ENCODE results near the gene ATP10B. TPM values are rescaled to one million over a fixed set of nuclear protein-coding genes. Genes with fewer than 3 reads are reported as not detected.

The ATP10B gene
- total RNA-seq, 1 donor = not detected

- no peaks in the 10 kb centered on the region for H3K9me3 ChIP-seq (ENCODE audit: low read depth, low read length)
- H3K4me3 ChIP-seq (ENCODE audit: insufficient read depth, low read length) = no peak overlapping the region
- H3K27me3 ChIP-seq (ENCODE audit: insufficient read depth, low read length) = no peaks in the 10 kb centered on the region
- no peak for DNase-seq (ENCODE audit: insufficient read length, low spot score, missing footprints)
- no peak overlapping the region for H2AFZ ChIP-seq (ENCODE audit: low read length)
- no peak overlapping the region for H3K4me2 ChIP-seq (ENCODE audit: insufficient read depth, low read length)
- no peaks in the 10 kb centered on the region for H3K4me1 ChIP-seq (ENCODE audit: insufficient read depth, low read length)
- no peaks in the 10 kb centered on the region for H3K36me3 ChIP-seq (ENCODE audit: insufficient read depth, low read length)
- TF ChIP-seq CTCF (IDR thresholded peaks at IDR 0.05; ENCODE audit: extremely low read depth, low read depth, low read length) = peak; percentile 35
- H4K20me1 ChIP-seq (ENCODE audit: insufficient read depth, low read length) = no peaks in the 10 kb centered on the region
- no peak overlapping the region for H3K27ac ChIP-seq (ENCODE audit: low read depth, low read length)
- H3K79me2 ChIP-seq (ENCODE audit: insufficient read depth, low read length) = no peaks in the 10 kb centered on the region
Observed at GRCh38 chr5:160787240-160787639, 64.8 kb downstream of the ATP10B start.

- no peak overlapping the region for H3K4me2 ChIP-seq (ENCODE audit: insufficient read depth, low read length)
- H3K4me3 ChIP-seq (ENCODE audit: insufficient read depth, low read length) = no peak overlapping the region
- H3K4me1 ChIP-seq (ENCODE audit: insufficient read depth, low read length) = no peaks in the 10 kb centered on the region
- H3K79me2 ChIP-seq (ENCODE audit: insufficient read depth, low read length) = no peaks in the 10 kb centered on the region
- no peaks in the 10 kb centered on the region for H3K9me3 ChIP-seq (ENCODE audit: low read depth, low read length)
- H4K20me1 ChIP-seq (ENCODE audit: insufficient read depth, low read length) = no peaks in the 10 kb centered on the region
- no peaks in the 10 kb centered on the region for H3K27me3 ChIP-seq (ENCODE audit: insufficient read depth, low read length)
- H3K36me3 ChIP-seq (ENCODE audit: insufficient read depth, low read length) = no peaks in the 10 kb centered on the region
- DNase-seq (ENCODE audit: insufficient read length, low spot score, missing footprints) = no peak
- no peak overlapping the region for H2AFZ ChIP-seq (ENCODE audit: low read length)
- no peak for TF ChIP-seq CTCF (IDR thresholded peaks at IDR 0.05; ENCODE audit: extremely low read depth, low read depth, low read length)
- H3K27ac ChIP-seq (ENCODE audit: low read depth, low read length) = no peak overlapping the region
Observed at GRCh38 chr5:160774666-160775315, 77.2 kb downstream of the ATP10B start.

- H3K4me3 ChIP-seq (ENCODE audit: insufficient read depth, low read length) = no peak overlapping the region
- H3K4me1 ChIP-seq (ENCODE audit: insufficient read depth, low read length) = no peaks in the 10 kb centered on the region
- TF ChIP-seq CTCF (IDR thresholded peaks at IDR 0.05; ENCODE audit: extremely low read depth, low read depth, low read length) = no peak
- no peaks in the 10 kb centered on the region for H3K27me3 ChIP-seq (ENCODE audit: insufficient read depth, low read length)
- no peaks in the 10 kb centered on the region for H3K79me2 ChIP-seq (ENCODE audit: insufficient read depth, low read length)
- H3K9me3 ChIP-seq (ENCODE audit: low read depth, low read length) = no peaks in the 10 kb centered on the region
- no peak for DNase-seq (ENCODE audit: insufficient read length, low spot score, missing footprints)
- H3K27ac ChIP-seq (ENCODE audit: low read depth, low read length) = no peak overlapping the region
- H3K4me2 ChIP-seq (ENCODE audit: insufficient read depth, low read length) = no peak overlapping the region
- no peaks in the 10 kb centered on the region for H3K36me3 ChIP-seq (ENCODE audit: insufficient read depth, low read length)
- H2AFZ ChIP-seq (ENCODE audit: low read length) = no peak overlapping the region
- H4K20me1 ChIP-seq (ENCODE audit: insufficient read depth, low read length) = no peaks in the 10 kb centered on the region
Observed at GRCh38 chr5:160773646-160774410, 78.2 kb downstream of the ATP10B start.

- no peaks in the 10 kb centered on the region for H3K27me3 ChIP-seq (ENCODE audit: insufficient read depth, low read length)
- H3K79me2 ChIP-seq (ENCODE audit: insufficient read depth, low read length) = no peaks in the 10 kb centered on the region
- no peaks in the 10 kb centered on the region for H3K9me3 ChIP-seq (ENCODE audit: low read depth, low read length)
- no peak overlapping the region for H3K27ac ChIP-seq (ENCODE audit: low read depth, low read length)
- DNase-seq (ENCODE audit: insufficient read length, low spot score, missing footprints) = no peak
- no peak overlapping the region for H3K4me2 ChIP-seq (ENCODE audit: insufficient read depth, low read length)
- H4K20me1 ChIP-seq (ENCODE audit: insufficient read depth, low read length) = no peaks in the 10 kb centered on the region
- H3K4me3 ChIP-seq (ENCODE audit: insufficient read depth, low read length) = no peak overlapping the region
- no peak for TF ChIP-seq CTCF (IDR thresholded peaks at IDR 0.05; ENCODE audit: extremely low read depth, low read depth, low read length)
- no peak overlapping the region for H2AFZ ChIP-seq (ENCODE audit: low read length)
- no peaks in the 10 kb centered on the region for H3K4me1 ChIP-seq (ENCODE audit: insufficient read depth, low read length)
- no peaks in the 10 kb centered on the region for H3K36me3 ChIP-seq (ENCODE audit: insufficient read depth, low read length)
Observed at GRCh38 chr5:160772854-160773253, 79.2 kb downstream of the ATP10B start.

Data from osteoblast (primary cell).